CD4-positive, alpha-beta T cell (primary cell): Measurements from ENCODE around the gene RAB26. TPM values are rescaled to one million over a fixed set of nuclear protein-coding genes. Genes with fewer than 3 reads are reported as not detected.
"Not testable (repeated sequence)": the region's sequence is repeated elsewhere in the genome, so short reads cannot be mapped to it uniquely, and the experiment has no call there.

Experiments used
- ATAC-seq: fragments of 200-7000 bp; cut with Tn5 transposase; one replicate; pipeline ENCODE4 v1.10.0; 2022; ENCODE audit warnings: mild to moderate bottlenecking; ENCODE audit not compliant: poor library complexity
- CTCF ChIA-PET: fragments of 350-600 bp; sonication (Branson Sonifier 250); formaldehyde crosslinking; loops from one replicate; lab custom pipeline; 2021; ENCODE audit warnings: antibody characterized with exemption, inconsistent platforms; lab: Charles Lee
- POLR2A ChIA-PET: fragments of 350-600 bp; sonication (Branson Sonifier 250); formaldehyde crosslinking; loops from one replicate; lab custom pipeline; 2021; ENCODE audit warnings: antibody characterized with exemption, inconsistent platforms; lab: Charles Lee
- DNase-seq, 14 experiments: peaks; one replicate each; pipeline ENCODE4 v3.0.0-alpha.2; 2013 to 2020; ENCODE audit warnings: mixed read lengths in 2 of 14
- H3K27ac ChIP-seq, 2 donors: one replicate each; pipeline versions ENCODE4 v1.5.1 to v1.7.0; 2013; ENCODE audit warnings: low read length in 2 of 2, low read depth in 1 of 2, mild to moderate bottlenecking in 1 of 2
- H3K27me3 ChIP-seq, 2 experiments: 1 replicate in 1 of 2; 2 replicates in 1 of 2; pipeline versions ENCODE4 v1.6.1 to v1.7.0; 2013; ENCODE audit warnings: low read length in 2 of 2, control low read depth in 1 of 2, mild to moderate bottlenecking in 1 of 2, moderate library complexity in 1 of 2; ENCODE audit not compliant: insufficient read depth in 2 of 2, control insufficient read depth in 1 of 2
- H3K36me3 ChIP-seq: one replicate; pipeline ENCODE4 v1.6.1; 2013; ENCODE audit warnings: low read length, control low read depth; ENCODE audit not compliant: insufficient read depth
- H3K4me1 ChIP-seq: one replicate; pipeline ENCODE4 v1.6.1; 2013; ENCODE audit warnings: low read length, control low read depth; ENCODE audit not compliant: insufficient read depth
- H3K4me3 ChIP-seq: one replicate; pipeline ENCODE4 v1.5.1; 2013; ENCODE audit warnings: mild to moderate bottlenecking, low read length, moderate library complexity
- H3K9me3 ChIP-seq, 2 experiments: 1 replicate in 1 of 2; 2 replicates in 1 of 2; pipeline versions ENCODE4 v1.6.1 to v1.7.0; 2013; ENCODE audit warnings: low read length in 2 of 2, mild to moderate bottlenecking in 2 of 2, control low read depth in 1 of 2, moderate library complexity in 1 of 2; ENCODE audit not compliant: control insufficient read depth in 1 of 2, insufficient read depth in 1 of 2
- H3K27ac Mint-ChIP-seq: one replicate; pipeline ENCODE4 v1.8.0; 2020; ENCODE audit warnings: mixed read lengths
- H3K27me3 Mint-ChIP-seq: one replicate; pipeline ENCODE4 v1.8.0; 2021; ENCODE audit warnings: mixed read lengths
- H3K36me3 Mint-ChIP-seq: one replicate; pipeline ENCODE4 v1.8.0; 2021; ENCODE audit warnings: low read depth, mixed read lengths
- H3K4me1 Mint-ChIP-seq: one replicate; pipeline ENCODE4 v1.8.0; 2021; ENCODE audit warnings: low read depth, mixed read lengths
- H3K4me3 Mint-ChIP-seq: one replicate; pipeline ENCODE4 v1.8.0; 2020; ENCODE audit warnings: mild to moderate bottlenecking, mixed read lengths
- H3K9me3 Mint-ChIP-seq: one replicate; pipeline ENCODE4 v1.8.0; 2020; ENCODE audit warnings: mixed read lengths
- intact Hi-C, 2 experiments: fragments of 100-400 bp; cut with DNase I in 1 of 2; cut with micrococcal nuclease in 1 of 2; formaldehyde crosslinking; loops; one replicate each; pipeline versions ENCODE4 v1.15.1 to v1.9.0; 2023 to 2025; cut with DNase I, micrococcal nuclease
- total RNA-seq, 174 experiments: library from RNA in 2 of 174; stranded (reverse) in 2 of 174; gene quantifications; one replicate each; pipeline ENCODE4 v1.2.3 and lab custom pipeline; 2021 to 2026

The RAB26 gene
- total RNA-seq, 2 experiments from 2014 or later, result not detected

GRCh38 chr16:2129251-2129650 is 19.2 kb upstream of the RAB26 start:
- H3K4me1 Mint-ChIP-seq, result peaks cover 12% of the 10 kb centered on the region
- CTCF ChIA-PET, H3K4me3 ChIP-seq, ATAC-seq, POLR2A ChIA-PET, H3K27ac Mint-ChIP-seq, H3K27me3 ChIP-seq, H3K36me3 ChIP-seq, H3K4me3 Mint-ChIP-seq, DNase-seq, H3K27ac ChIP-seq, H3K27me3 Mint-ChIP-seq, H3K9me3 ChIP-seq, H3K36me3 Mint-ChIP-seq, H3K9me3 Mint-ChIP-seq, intact Hi-C loops: not testable (repeated sequence)
- H3K4me1 ChIP-seq, result peaks cover 13% of the 10 kb centered on the region

- POLR2A ChIA-PET, CTCF ChIA-PET, H3K27me3 ChIP-seq, H3K36me3 Mint-ChIP-seq, H3K27me3 Mint-ChIP-seq, H3K36me3 ChIP-seq, intact Hi-C loops, H3K9me3 Mint-ChIP-seq, DNase-seq, H3K27ac Mint-ChIP-seq, H3K4me3 ChIP-seq, H3K4me3 Mint-ChIP-seq, ATAC-seq, H3K9me3 ChIP-seq, H3K27ac ChIP-seq: not testable (repeated sequence)
- H3K4me1 ChIP-seq, result peaks cover 13% of the 10 kb centered on the region
- H3K4me1 Mint-ChIP-seq, result peaks cover 12% of the 10 kb centered on the region
Measured at GRCh38 chr16:2129890-2130447, 18.5 kb upstream of the RAB26 start.

- H3K27me3 Mint-ChIP-seq, intact Hi-C loops, H3K36me3 Mint-ChIP-seq, DNase-seq, H3K27ac ChIP-seq, H3K27me3 ChIP-seq, POLR2A ChIA-PET, H3K4me3 Mint-ChIP-seq, H3K36me3 ChIP-seq, H3K9me3 Mint-ChIP-seq, CTCF ChIA-PET, ATAC-seq, H3K9me3 ChIP-seq, H3K27ac Mint-ChIP-seq, H3K4me3 ChIP-seq, H3K4me1 Mint-ChIP-seq: not testable (repeated sequence)
- peaks cover 16% of the 10 kb centered on the region for H3K4me1 ChIP-seq
Measured at GRCh38 chr16:2133797-2134196, 14.6 kb upstream of the RAB26 start.

- H3K27me3 Mint-ChIP-seq, H3K36me3 ChIP-seq, ATAC-seq, H3K27ac Mint-ChIP-seq, H3K36me3 Mint-ChIP-seq, H3K27ac ChIP-seq, POLR2A ChIA-PET, CTCF ChIA-PET, H3K9me3 ChIP-seq, H3K4me1 Mint-ChIP-seq, H3K27me3 ChIP-seq, H3K9me3 Mint-ChIP-seq, intact Hi-C loops: not testable (repeated sequence)
- DNase-seq, result peak in 1 of 14 experiments; percentile 29
- H3K4me3 Mint-ChIP-seq, result peak overlapping the region; percentile 77
- peaks cover 11% of the 10 kb centered on the region for H3K4me1 ChIP-seq
- H3K4me3 ChIP-seq, result peak overlapping the region; percentile 38
Measured at GRCh38 chr16:2135071-2135470, 13.4 kb upstream of the RAB26 start.

- peak within 1 kb of the TSS; percentile 94 for H3K27ac Mint-ChIP-seq
- ATAC-seq, result peak; percentile 73
- H3K4me1 ChIP-seq, result peaks cover 19% of the 10 kb centered on the region
- peak within 1 kb of the TSS; percentile 94 for H3K4me3 Mint-ChIP-seq
- ChIA-PET POLR2A (interaction anchor here (0.6 to 1.5 kb wide), 7 partner anchors 18 to 164 kb away, joined by 3 to 19 read pairs (median 4); partner anchors contain the start of genes GFER, NTHL1, PGP and TBL3), CTCF (interaction anchor here (1.2 kb wide), 1 partner anchor 132 kb away, joined by 3 read pairs; no protein-coding TSS in a partner anchor)
- H3K36me3 Mint-ChIP-seq, H3K9me3 ChIP-seq, H3K27me3 ChIP-seq, H3K36me3 ChIP-seq, intact Hi-C loops, H3K4me1 Mint-ChIP-seq, H3K27me3 Mint-ChIP-seq, H3K9me3 Mint-ChIP-seq: not testable (repeated sequence)
- H3K4me3 ChIP-seq, result peak within 1 kb of the TSS; percentile 46
- DNase-seq, result peak; percentile 87 to 100 (median 98)
- peak within 1 kb of the TSS in 1 of 2 donors; percentile 52 for H3K27ac ChIP-seq
Measured at GRCh38 chr16:2135770-2136490, 12.5 kb upstream of the RAB26 start, which contains the start of gene PKD1. TSS of gene PKD1 (minus strand) at chr16:2135898. CDS start at chr16:2135689, 209 bp downstream.
